ENCODE data around the gene TXLNG. TPM values are rescaled to one million over a fixed set of nuclear protein-coding genes. Genes with fewer than 3 reads are reported as not detected.

TXLNG gene
- total and polyA plus RNA-seq, 2 donors (not counting 3 experiments of a cell fraction or from before 2014, with no cell fraction given): 6.8 to 7.6 TPM

GRCh38 chrX:16851827-16852226 lies 65.6 kb downstream of the TXLNG start:
- H4K20me1 ChIP-seq (replicated peaks; ENCODE audit: control insufficient read depth, extremely low read depth, insufficient read depth, low read length): no peaks in the 10 kb centered on the region
- no peak for DNase-seq (ENCODE audit: low read depth, low spot score)
- no peak for FAIRE-seq
- no peak overlapping the region for H3K27ac ChIP-seq (ENCODE audit: insufficient read depth, low read depth, low read length)
- BruUV-seq (replicated peaks): no TSS peak
- H3K9me3 ChIP-seq (replicated peaks; ENCODE audit: control insufficient read depth, insufficient read depth, low read length): no peaks in the 10 kb centered on the region
- dilution Hi-C loops (cut with MboI; ENCODE audit: extremely low pct_ligation_motif_present, low sequenced_read_pairs): no loop called here
- H3K79me2 ChIP-seq (ENCODE audit: control insufficient read depth, insufficient read depth, low read length): peaks cover 24% of the 10 kb centered on the region
- H3K4me3 ChIP-seq (replicated peaks in 1 of 3; ENCODE audit: insufficient read depth in 1 of 3, low read depth in 1 of 3, low read length in 3 of 3): no peak overlapping the region
- H2AFZ ChIP-seq (ENCODE audit: low read depth, low read length): no peak overlapping the region
- no peaks in the 10 kb centered on the region for H3K36me3 ChIP-seq (ENCODE audit: control insufficient read depth in 2 of 2, extremely low read depth in 1 of 2, insufficient read depth in 2 of 2, low read length in 2 of 2)
- no peak overlapping the region for H3K9ac ChIP-seq (replicated peaks; ENCODE audit: extremely low read depth, insufficient read depth, low read length)
- no peak overlapping the region for H3K4me2 ChIP-seq (ENCODE audit: insufficient read depth, low read length)
- TF ChIP-seq EZH2 (IDR thresholded peaks at IDR 0.05; ENCODE audit: borderline replicate concordance, low read depth, low read length, severe bottlenecking) (no peak), POLR2A (IDR thresholded peaks at IDR 0.05; ENCODE audit: low read depth, low read length) (no peak), MYC (IDR thresholded peaks at IDR 0.05; ENCODE audit: low read depth, low read length) (no peak), GATA2 (IDR thresholded peaks at IDR 0.05; ENCODE audit: insufficient read depth, insufficient read length, low read depth, low read length) (no peak), JUN (IDR thresholded peaks at IDR 0.05; ENCODE audit: borderline replicate concordance, insufficient read depth, insufficient read length, low read depth) (no peak), CTCF (IDR thresholded peaks at IDR 0.05; ENCODE audit: extremely low read depth in 1 of 2, insufficient read depth in 1 of 2, low read depth in 1 of 2, low read length in 2 of 2) (no peak), POLR2AphosphoS5 (IDR thresholded peaks at IDR 0.05; ENCODE audit: insufficient read depth, low read depth, low read length) (no peak), FOS (IDR thresholded peaks at IDR 0.05; ENCODE audit: borderline replicate concordance, insufficient read depth, low read length) (no peak), MAX (IDR thresholded peaks at IDR 0.05; ENCODE audit: insufficient read depth, insufficient read length) (no peak)
- intact Hi-C loops (cut with micrococcal nuclease): no loop called here
- ChIA-PET CTCF (interaction anchor here (1.0 kb wide), 1 partner anchor 31 kb away, joined by 3 read pairs; no protein-coding TSS in a partner anchor), POLR2A (no interaction called here)
- H3K9me1 ChIP-seq (replicated peaks; ENCODE audit: control insufficient read depth, extremely low read depth, insufficient read depth, low read length): no peaks in the 10 kb centered on the region
- H3K4me1 ChIP-seq (ENCODE audit: control insufficient read depth, extremely low read depth, insufficient read depth, low read length): no peaks in the 10 kb centered on the region
- no peaks in the 10 kb centered on the region for H3K27me3 ChIP-seq (ENCODE audit: control insufficient read depth in 2 of 2, insufficient read depth in 2 of 2, low read length in 2 of 2)

All from endothelial cell of umbilical vein (primary cell).